HS-5 (cell line): ENCODE measurements around the gene DMD.
"Not testable (repeated sequence)": the region's sequence is repeated elsewhere in the genome, so short reads cannot be mapped to it uniquely, and the experiment has no call there.

ENCODE experiments used
- DNase-seq: peaks from one replicate; pipeline ENCODE4 v3.0.0-alpha.2; 2012; ENCODE audit warnings: low read depth

The DMD gene

DNA sequence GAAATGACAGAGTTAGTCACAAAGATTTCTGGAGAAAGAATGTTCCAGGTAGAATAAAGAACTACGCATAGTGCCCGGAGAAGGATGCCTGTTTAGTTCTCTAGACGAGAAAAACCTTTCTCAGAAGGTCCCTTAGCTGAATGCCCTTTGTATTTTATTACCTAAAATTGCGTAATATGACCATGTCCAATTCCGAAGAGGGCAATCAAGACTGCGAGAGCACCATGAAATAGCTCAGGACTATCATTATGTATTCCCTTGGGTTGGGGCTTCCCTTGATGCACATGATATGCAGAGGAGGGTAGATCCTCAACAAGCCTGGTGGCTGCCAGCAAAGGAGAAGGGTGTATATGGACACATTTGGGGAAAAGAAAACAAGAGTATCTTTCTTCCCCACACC is 1781.4 kb downstream of the DMD start:
- DNase-seq, result no peak

DNA sequence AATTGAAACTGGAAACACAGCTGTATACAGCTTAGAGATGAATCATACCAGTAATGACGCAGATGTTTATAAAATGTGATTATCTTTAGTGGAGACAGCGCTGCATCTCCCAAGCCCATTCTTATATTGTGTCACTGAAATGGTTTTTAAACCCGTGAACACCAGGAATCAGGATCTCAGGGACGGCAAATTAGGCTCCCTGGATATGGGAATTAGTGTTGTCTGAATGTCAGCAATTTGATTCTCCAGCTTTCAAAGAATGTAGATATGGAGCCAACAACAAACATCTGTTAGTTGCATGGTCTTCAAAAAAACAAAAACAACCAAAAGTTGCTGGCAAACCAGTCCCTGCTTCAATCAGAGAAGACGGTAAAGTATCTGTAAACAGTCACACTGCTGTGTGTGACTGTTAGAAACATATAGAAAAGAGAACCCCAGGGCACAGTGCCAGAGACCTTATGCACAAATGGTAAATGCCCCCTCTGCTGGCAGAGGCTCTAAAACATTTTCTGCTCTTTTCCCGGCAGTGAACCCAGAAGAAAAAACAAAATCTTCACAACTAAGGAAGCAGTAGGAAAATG is 1787.7 kb downstream of the DMD start:
- peak; percentile 13 for DNase-seq

- DNase-seq, result no peak
Measured at GRCh38 chrX:31421441-31421840, 1789.9 kb downstream of the DMD start.

DNA sequence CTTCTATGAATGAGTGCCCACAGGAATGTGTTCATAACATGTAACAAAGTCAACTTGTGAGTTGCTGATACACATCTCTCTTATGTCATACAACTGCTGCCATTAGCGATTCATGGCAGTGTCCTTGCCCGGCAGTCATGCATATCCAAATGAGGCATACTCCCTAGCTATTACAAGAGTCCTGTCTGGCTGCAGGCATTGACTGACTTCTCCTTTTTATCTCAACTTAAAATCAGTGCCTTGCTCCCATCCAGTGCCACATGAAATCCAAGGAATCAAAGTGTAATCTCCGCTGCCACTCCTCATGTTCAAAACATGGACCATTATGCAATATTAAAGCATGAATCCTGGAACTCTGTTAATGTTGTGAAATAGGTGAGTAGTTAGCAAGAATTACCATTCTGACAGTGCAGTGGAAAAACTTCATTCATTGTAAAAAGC is 1790.6 kb downstream of the DMD start:
- DNase-seq, result no peak

DNA sequence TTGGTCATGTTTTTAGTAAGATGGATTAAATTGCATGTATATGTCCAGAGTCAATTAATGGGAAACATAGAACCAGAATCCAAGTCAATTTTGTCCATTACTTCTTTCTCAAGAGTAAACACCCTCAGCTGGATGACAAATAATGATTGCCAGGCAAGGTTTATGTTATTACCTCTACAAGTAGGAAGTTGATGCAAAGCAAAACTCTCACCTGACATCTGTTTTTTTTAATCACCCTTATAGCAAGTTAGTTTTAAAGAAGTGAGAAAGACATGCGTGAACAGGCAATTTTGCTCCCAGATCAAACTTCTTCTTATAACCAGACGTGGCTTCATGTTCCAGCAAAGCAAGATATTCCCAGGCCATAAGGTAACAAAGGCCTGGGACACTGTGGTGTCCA is 1791.0 kb downstream of the DMD start:
- DNase-seq, result no peak

GRCh38 chrX:31397119-31397518 is 1814.2 kb downstream of the DMD start:
- peak; percentile 67 for DNase-seq

- no peak for DNase-seq
Measured at GRCh38 chrX:31392513-31392912, 1818.8 kb downstream of the DMD start.

DNA sequence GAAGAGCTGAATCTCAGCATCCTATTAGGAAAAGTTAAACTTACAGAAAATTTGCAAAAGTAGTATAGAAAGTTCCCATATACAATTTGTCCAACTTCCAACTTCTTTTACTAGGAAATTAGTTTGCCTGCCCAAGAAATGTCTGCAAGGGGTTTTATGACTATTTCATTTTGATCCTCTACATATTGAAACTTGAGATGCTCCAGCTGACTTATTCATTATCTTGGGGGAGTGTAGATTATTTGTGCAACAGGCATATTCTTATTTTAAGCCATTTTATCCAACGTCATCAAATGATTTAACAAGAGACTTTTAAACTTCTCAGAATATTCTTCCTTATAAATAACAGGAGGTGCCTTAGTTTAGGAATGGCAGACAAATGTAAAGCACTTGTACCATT is 1822.4 kb downstream of the DMD start:
- DNase-seq, result no peak

- no peak for DNase-seq
Measured at GRCh38 chrX:31384471-31384870, 1826.9 kb downstream of the DMD start.

- DNase-seq, result no peak
Measured at GRCh38 chrX:31383991-31384390, 1827.4 kb downstream of the DMD start.

DNA sequence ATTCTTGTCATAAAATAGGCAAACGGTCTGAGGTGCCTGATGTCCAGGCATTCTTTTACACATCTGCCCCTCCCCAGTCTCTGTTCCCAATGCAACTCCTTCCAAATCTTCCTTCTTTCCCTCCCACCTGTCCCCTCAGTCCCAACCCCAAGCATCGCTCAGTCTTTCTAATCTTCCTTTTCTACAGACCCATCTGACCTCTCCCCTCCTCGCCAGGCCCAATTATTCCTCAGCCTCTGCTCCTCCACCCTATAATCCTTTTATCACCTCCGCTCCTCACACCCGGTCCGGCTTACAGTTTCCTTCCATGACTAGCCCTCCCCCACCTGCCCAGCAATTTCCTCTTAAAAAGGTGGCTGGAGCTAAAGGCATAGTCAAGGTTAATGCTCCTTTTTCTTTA is 1832.4 kb downstream of the DMD start:
- not testable (repeated sequence) for DNase-seq

- not testable (repeated sequence) for DNase-seq
Measured at GRCh38 chrX:31377821-31378220, 1833.5 kb downstream of the DMD start.

DNA sequence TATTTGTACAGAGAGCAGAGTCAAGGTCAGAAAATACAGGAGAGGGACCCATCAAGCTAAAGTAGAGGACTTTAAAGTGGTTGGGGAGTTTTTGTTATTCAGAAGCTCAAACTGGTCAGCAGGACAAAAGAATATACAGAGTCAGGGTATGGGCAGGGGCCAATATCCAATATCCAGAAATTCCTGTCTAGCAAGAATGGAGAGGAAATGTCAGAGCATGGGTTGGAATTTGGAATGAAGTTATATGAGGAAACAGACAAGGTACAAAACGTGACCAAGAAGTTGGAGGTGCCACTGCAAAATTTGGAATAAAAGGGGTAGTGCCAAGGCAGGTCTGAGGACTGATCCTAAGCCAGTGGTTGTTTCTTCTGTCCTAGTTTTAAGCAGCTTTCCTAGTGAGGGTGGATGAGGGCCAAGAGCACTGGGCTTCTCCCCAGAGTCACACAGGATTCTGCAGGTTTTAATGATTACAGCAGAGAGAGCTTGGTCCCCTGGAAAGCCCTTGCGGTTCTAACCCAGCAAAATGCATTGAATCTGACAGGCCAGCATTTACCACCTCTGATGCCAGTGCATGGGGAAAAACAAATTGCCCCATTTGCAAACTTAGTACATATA is 1834.8 kb downstream of the DMD start:
- no peak for DNase-seq

- DNase-seq, result no peak
Measured at GRCh38 chrX:31374786-31375185, 1836.6 kb downstream of the DMD start.

- no peak for DNase-seq
Measured at GRCh38 chrX:31371956-31372355, 1839.4 kb downstream of the DMD start.

DNA sequence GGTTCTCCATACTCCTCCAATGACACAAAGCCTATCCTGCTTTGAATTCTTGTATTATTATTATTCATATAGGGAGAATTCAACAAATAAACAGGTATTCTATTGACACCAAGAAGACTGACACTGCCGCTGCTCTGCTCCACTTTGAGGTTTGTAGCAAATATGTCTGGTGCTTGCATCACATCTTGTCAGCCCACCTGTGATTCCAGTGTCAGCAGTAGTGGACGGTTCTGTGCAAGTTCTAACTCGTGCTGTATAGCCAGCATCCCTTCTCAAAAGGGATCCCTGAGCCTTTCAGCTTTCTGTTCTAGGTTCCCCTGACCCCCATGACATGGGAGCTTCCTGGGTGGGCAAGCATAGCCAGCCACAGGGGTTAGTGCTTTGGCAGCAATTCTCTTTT is 1843.5 kb downstream of the DMD start:
- no peak for DNase-seq

DNA sequence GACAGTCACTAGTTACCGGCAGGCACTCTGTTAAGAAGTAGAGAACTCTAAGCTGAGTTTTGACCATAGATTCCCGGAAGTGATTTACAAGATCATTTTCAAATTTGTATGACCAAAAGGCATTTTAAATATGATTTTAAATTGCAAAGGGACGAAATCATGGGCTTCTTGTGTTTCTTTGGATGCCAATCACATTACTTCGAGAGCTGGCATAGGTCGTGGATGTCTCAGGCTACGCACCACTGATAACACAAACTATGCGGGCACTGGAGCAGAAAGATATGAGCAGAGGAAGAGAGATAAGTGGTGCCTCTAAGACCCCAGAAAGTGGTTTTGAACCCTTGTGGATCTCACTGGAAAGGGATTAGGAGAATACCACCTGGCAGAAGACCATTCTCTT is 1845.3 kb downstream of the DMD start:
- DNase-seq, result no peak

GRCh38 chrX:31356275-31357212 is 1854.8 kb downstream of the DMD start:
- DNase-seq, result no peak

- no peak for DNase-seq
Measured at GRCh38 chrX:31355206-31355955, 1856.0 kb downstream of the DMD start.

DNA sequence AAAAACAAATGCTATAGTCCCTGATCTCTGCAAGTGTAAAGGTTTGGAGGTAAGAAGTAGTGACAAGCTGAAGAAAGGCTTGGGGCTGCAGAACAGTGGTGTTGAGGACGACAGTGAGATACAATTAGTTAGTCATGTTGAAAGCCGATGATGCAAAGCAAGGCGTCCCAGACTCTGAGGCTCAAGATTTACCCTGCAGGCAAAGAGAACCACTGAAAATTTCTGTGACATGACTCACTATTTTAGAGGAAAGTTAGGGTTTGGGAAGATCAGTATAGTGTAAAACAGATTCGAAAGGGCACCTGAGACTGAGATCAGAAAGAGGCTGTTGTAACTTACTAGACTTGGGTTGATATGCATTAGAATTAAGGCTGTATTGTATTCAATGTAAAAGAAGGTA is 1858.3 kb downstream of the DMD start:
- peak; percentile 28 for DNase-seq

DNA sequence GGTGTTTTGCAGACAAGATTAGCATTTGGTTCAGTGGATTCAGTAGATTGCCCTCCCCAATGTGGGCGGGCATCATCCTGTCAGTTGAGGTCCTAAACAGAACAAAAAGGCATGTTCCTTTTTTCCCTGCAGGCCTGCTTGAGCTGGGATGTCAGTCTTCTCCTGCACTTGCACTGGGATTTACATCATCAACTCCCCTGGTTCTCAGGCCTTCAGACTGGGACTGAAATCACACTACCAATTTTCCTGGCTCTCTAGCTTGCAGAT is 1860.6 kb downstream of the DMD start:
- no peak for DNase-seq

- no peak for DNase-seq
Measured at GRCh38 chrX:31349515-31349914, 1861.8 kb downstream of the DMD start.

GRCh38 chrX:31340587-31340986 is 1870.8 kb downstream of the DMD start:
- DNase-seq, result no peak
